Neuronal stem cell (in vitro differentiated cells): ENCODE measurements around the gene IL1RAP.

Experiments
- DNase-seq: peaks from one replicate; pipeline ENCODE4 v3.0.0-alpha.2; 2013; ENCODE audit warnings: low spot score
- H2AFZ ChIP-seq: one replicate; pipeline ENCODE4 v1.6.1; 2013; ENCODE audit warnings: mild to moderate bottlenecking, low read length, inconsistent platforms
- H2AK5ac ChIP-seq: 2 replicates; pipeline ENCODE4 v1.6.1; 2013; ENCODE audit warnings: low read depth, mild to moderate bottlenecking, inconsistent platforms, low read length, moderate library complexity, mixed read lengths
- H2BK120ac ChIP-seq: 2 replicates; pipeline ENCODE4 v1.6.1; 2013; ENCODE audit warnings: low read depth, mild to moderate bottlenecking, inconsistent platforms, low read length, moderate library complexity, mixed read lengths
- H2BK12ac ChIP-seq: one replicate; pipeline ENCODE4 v1.6.1; 2013; ENCODE audit warnings: low read length, inconsistent platforms
- H2BK15ac ChIP-seq: 2 replicates; pipeline ENCODE4 v1.6.1; 2013; ENCODE audit warnings: mild to moderate bottlenecking, low read length, inconsistent platforms, mixed read lengths
- H2BK5ac ChIP-seq: one replicate; pipeline ENCODE4 v1.6.1; 2013; ENCODE audit warnings: inconsistent platforms, mild to moderate bottlenecking, low read length, moderate library complexity
- H3K14ac ChIP-seq: one replicate; pipeline ENCODE4 v1.6.1; 2013; ENCODE audit warnings: low read length, inconsistent platforms
- H3K18ac ChIP-seq: 2 replicates; pipeline ENCODE4 v1.6.1; 2013; ENCODE audit warnings: low read length, inconsistent platforms
- H3K23ac ChIP-seq: 2 replicates; pipeline ENCODE4 v1.6.1; 2013; ENCODE audit warnings: low read depth, mild to moderate bottlenecking, mixed read lengths, low read length, inconsistent platforms; ENCODE audit not compliant: poor library complexity
- H3K27ac ChIP-seq: replicated peaks from 3 replicates; pipeline ENCODE4 v1.5.1; 2013; ENCODE audit warnings: low read length, inconsistent platforms
- H3K27me3 ChIP-seq, 3 experiments: 2 replicates each; pipeline ENCODE4 v1.6.1; 2013; ENCODE audit warnings: low read length in 3 of 3, mild to moderate bottlenecking in 2 of 3, inconsistent platforms in 1 of 3, low read depth in 1 of 3, mixed read lengths in 1 of 3, moderate library complexity in 1 of 3; ENCODE audit not compliant: control insufficient read depth in 3 of 3, insufficient read depth in 3 of 3
- H3K36me3 ChIP-seq, 2 donors: replicated peaks in 1 of 2; 2 replicates each; pipeline ENCODE4 v1.6.1; 2013; ENCODE audit warnings: low read length in 2 of 2; ENCODE audit not compliant: control insufficient read depth in 2 of 2, insufficient read depth in 2 of 2
- H3K4ac ChIP-seq: 2 replicates; pipeline ENCODE4 v1.6.1; 2013; ENCODE audit warnings: inconsistent platforms, mild to moderate bottlenecking, low read length, moderate library complexity
- H3K4me1 ChIP-seq, 2 donors: 1 replicate in 1 of 2; 2 replicates in 1 of 2; pipeline ENCODE4 v1.6.1; 2013; ENCODE audit warnings: low read length in 2 of 2, low read depth in 1 of 2; ENCODE audit not compliant: control insufficient read depth in 2 of 2, insufficient read depth in 1 of 2
- H3K4me2 ChIP-seq: one replicate; pipeline ENCODE4 v1.6.1; 2013; ENCODE audit warnings: mild to moderate bottlenecking, low read length, inconsistent platforms; ENCODE audit not compliant: insufficient read depth, poor library complexity, severe bottlenecking
- H3K4me3 ChIP-seq, 2 donors: 2 replicates each; pipeline ENCODE4 v1.5.1; 2013; ENCODE audit warnings: low read length in 2 of 2, mild to moderate bottlenecking in 2 of 2, inconsistent platforms in 1 of 2, moderate library complexity in 1 of 2
- H3K79me1 ChIP-seq: one replicate; pipeline ENCODE4 v1.6.1; 2013; ENCODE audit warnings: low read depth, mild to moderate bottlenecking, inconsistent platforms, low read length, moderate library complexity
- H3K9ac ChIP-seq: one replicate; pipeline ENCODE4 v1.6.1; 2013; ENCODE audit warnings: mild to moderate bottlenecking, low read depth, low read length, inconsistent platforms; ENCODE audit not compliant: poor library complexity
- H3K9me3 ChIP-seq, 2 donors: replicated peaks in 1 of 2; 2 replicates each; pipeline versions ENCODE3 to v1.6.1; 2013; ENCODE audit warnings: low read length in 2 of 2, mild to moderate bottlenecking in 2 of 2, inconsistent platforms in 1 of 2, low read depth in 1 of 2, mixed read lengths in 1 of 2, moderate library complexity in 1 of 2; ENCODE audit not compliant: control insufficient read depth in 2 of 2, insufficient read depth in 1 of 2
- H4K8ac ChIP-seq: one replicate; pipeline ENCODE4 v1.6.1; 2013; ENCODE audit warnings: low read depth, mild to moderate bottlenecking, inconsistent platforms, low read length, moderate library complexity
- H4K91ac ChIP-seq: one replicate; pipeline ENCODE4 v1.6.1; 2013; ENCODE audit warnings: low read length, low read depth, mild to moderate bottlenecking, inconsistent platforms; ENCODE audit not compliant: poor library complexity
- WGBS, 2 donors: extraction: QIAGEN DNeasy Blood & Tissue Kit; methylation state at CpG; one replicate each; pipeline ENCODE4 v1.1.7; 2013; ENCODE audit warnings: missing lambda C conversion rate in 2 of 2, mixed read lengths in 1 of 2; ENCODE audit not compliant: insufficient read length in 2 of 2, insufficient replicate concordance in 1 of 2; ENCODE audit errors: extremely low coverage in 2 of 2; 5-methylcytosine and 5-hydroxymethylcytosine counted together

Gene IL1RAP

DNA sequence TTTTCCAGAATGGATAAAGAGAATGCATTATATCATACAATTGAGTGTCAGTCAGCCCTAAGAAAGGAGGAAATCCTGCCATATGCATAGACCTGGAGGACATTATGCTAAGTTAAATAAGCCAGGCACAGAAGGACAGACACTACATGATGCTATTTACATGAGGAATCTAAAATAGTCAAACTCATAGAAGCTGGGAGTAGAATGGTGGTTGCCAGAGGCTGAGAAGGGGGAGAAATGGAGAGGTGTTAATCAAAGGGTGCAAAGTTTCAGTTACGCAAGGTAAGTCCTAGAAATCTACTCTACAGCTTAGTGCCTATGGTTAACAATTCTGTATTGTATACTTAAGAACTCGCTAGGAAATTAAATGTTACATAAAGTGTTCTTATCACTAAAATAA lies 66.5 kb downstream of the IL1RAP start:
- Histone ChIP-seq H3K14ac (no peak overlapping the region), H2BK15ac (no peak overlapping the region), H3K4me1 (no peaks in the 10 kb centered on the region), H3K27ac (no peak overlapping the region), H3K4me3 (no peak overlapping the region), H4K8ac (no peak overlapping the region), H3K18ac (no peak overlapping the region), H3K23ac (no peak overlapping the region), H3K4me2 (no peak overlapping the region), H3K9ac (no peak overlapping the region), H4K91ac (no peak overlapping the region), H2BK120ac (no peak overlapping the region), H3K9me3 (peaks cover 0 to 5% of the 10 kb centered on the region in 2 donors), H2BK5ac (no peak overlapping the region), H2AFZ (no peak overlapping the region), H3K27me3 (no peaks in the 10 kb centered on the region), H3K36me3 (no peaks in the 10 kb centered on the region), H3K4ac (no peak overlapping the region), H2BK12ac (no peak overlapping the region), H3K79me1 (no peaks in the 10 kb centered on the region), H2AK5ac (no peak overlapping the region)
- no CpG with 5 or more reads among the region's 2 CpGs for WGBS, 2 donors
- no peak for DNase-seq

DNA sequence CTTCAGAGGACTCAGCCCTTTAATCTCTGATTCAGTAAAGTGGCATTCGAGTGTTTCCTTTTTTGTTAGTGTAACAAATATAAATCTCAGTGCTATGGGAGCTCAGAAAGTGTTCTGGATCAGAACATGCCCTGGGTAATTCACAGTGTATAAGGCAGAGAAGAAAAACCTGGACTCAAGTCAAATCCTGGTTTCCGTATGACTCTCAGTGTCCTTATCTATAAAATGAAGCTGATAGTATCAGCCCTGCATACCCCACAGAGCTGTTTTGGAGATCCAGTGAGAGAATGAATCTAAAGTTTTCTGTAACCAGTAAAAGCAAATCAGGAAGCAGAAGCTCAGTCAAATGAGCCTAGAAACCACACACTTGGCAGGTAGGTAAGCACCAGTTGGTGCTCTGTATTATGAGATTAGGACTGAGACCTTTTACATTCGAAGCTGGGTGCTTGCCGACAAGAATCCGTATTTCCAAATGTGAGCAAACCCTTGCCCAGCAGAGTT lies 67.2 kb downstream of the IL1RAP start:
- Histone ChIP-seq H3K36me3 (no peaks in the 10 kb centered on the region), H3K4me1 (peaks cover 0 to 3% of the 10 kb centered on the region in 2 donors), H2BK5ac (no peak overlapping the region), H2BK15ac (no peak overlapping the region), H4K91ac (no peak overlapping the region), H3K4me3 (no peak overlapping the region), H4K8ac (no peak overlapping the region), H3K27me3 (no peaks in the 10 kb centered on the region), H2AK5ac (no peak overlapping the region), H2AFZ (no peak overlapping the region), H3K23ac (no peak overlapping the region), H3K4me2 (no peak overlapping the region), H2BK12ac (no peak overlapping the region), H3K27ac (no peak overlapping the region), H3K14ac (no peak overlapping the region), H3K79me1 (no peaks in the 10 kb centered on the region), H3K18ac (no peak overlapping the region), H3K4ac (no peak overlapping the region), H3K9me3 (peaks cover 0 to 5% of the 10 kb centered on the region in 2 donors), H3K9ac (no peak overlapping the region), H2BK120ac (no peak overlapping the region)
- no CpG with 5 or more reads among the region's 5 CpGs for WGBS, 2 donors
- no peak for DNase-seq

DNA sequence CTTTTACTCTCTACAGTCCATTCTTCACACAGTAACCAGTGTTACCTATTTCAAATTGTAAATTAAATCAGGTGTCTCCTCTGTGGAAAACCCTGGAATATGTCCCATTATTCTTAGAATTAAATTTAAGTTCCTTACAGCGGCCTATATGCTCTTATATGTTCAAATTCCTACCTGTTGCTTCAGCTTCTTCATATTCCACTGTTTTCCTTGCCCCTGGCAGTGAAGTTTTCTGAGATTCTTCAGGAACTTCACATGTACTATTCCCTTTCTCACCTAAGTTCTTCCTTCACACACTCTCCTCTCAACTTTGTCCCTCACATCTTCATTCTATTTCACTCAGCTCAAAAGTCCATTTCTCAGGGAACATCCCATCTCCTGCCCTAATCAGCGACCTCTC lies 68.8 kb downstream of the IL1RAP start:
- Histone ChIP-seq H2BK15ac (no peak overlapping the region), H3K14ac (no peak overlapping the region)
- WGBS, 2 donors: no CpG with 5 or more reads among the region's 2 CpGs

GRCh38 chr3:190585805-190586630 lies 72.1 kb downstream of the IL1RAP start:
- H3K9ac ChIP-seq: no peak overlapping the region
- no CpG with 5 or more reads among the region's 6 CpGs for WGBS, 2 donors
- H3K27me3 ChIP-seq: no peaks in the 10 kb centered on the region
- no peak overlapping the region for H2BK120ac ChIP-seq
- no peak overlapping the region for H3K4ac ChIP-seq
- no peaks in the 10 kb centered on the region for H3K36me3 ChIP-seq
- H2BK5ac ChIP-seq: no peak overlapping the region
- no peak overlapping the region for H2AK5ac ChIP-seq
- no peak overlapping the region for H4K91ac ChIP-seq
- no peak overlapping the region for H3K14ac ChIP-seq
- H3K4me3 ChIP-seq: no peak overlapping the region
- H3K27ac ChIP-seq: no peak overlapping the region
- no peaks in the 10 kb centered on the region for H3K9me3 ChIP-seq
- H3K79me1 ChIP-seq: no peaks in the 10 kb centered on the region
- peaks cover 0 to 6% of the 10 kb centered on the region in 2 donors for H3K4me1 ChIP-seq
- peak; percentile 24 for DNase-seq
- no peak overlapping the region for H3K23ac ChIP-seq
- no peak overlapping the region for H3K18ac ChIP-seq
- H2BK12ac ChIP-seq: no peak overlapping the region
- H4K8ac ChIP-seq: no peak overlapping the region
- H2AFZ ChIP-seq: peak overlapping the region; percentile 8
- no peak overlapping the region for H2BK15ac ChIP-seq
- H3K4me2 ChIP-seq: no peak overlapping the region

More for the DNA sequence above, 68.8 kb downstream of the IL1RAP start:
- Histone ChIP-seq H3K4me3 (no peak overlapping the region), H2AFZ (no peak overlapping the region), H2BK12ac (no peak overlapping the region), H3K4me1 (peaks cover 0 to 6% of the 10 kb centered on the region in 2 donors), H3K9ac (no peak overlapping the region), H3K36me3 (no peaks in the 10 kb centered on the region), H3K4ac (no peak overlapping the region), H4K91ac (no peak overlapping the region), H3K79me1 (no peaks in the 10 kb centered on the region), H3K27me3 (no peaks in the 10 kb centered on the region), H3K23ac (no peak overlapping the region), H2AK5ac (no peak overlapping the region), H4K8ac (no peak overlapping the region), H2BK120ac (no peak overlapping the region), H3K27ac (no peak overlapping the region), H3K9me3 (peaks cover 0 to 5% of the 10 kb centered on the region in 2 donors), H2BK5ac (no peak overlapping the region), H3K4me2 (no peak overlapping the region), H3K18ac (no peak overlapping the region)
- no peak for DNase-seq
